CD4-positive, alpha-beta T cell treated with Interleukin-17A for 1 hour (primary cell): Measurements from ENCODE around the gene ITGAE.
"Not testable (repeated sequence)": the region's sequence is repeated elsewhere in the genome, so short reads cannot be mapped to it uniquely, and the experiment has no call there.

Experiments used
- DNase-seq: peaks from one replicate; pipeline ENCODE4 v3.0.0-alpha.2; 2020

ITGAE gene

GRCh38 chr17:3759597-3760216, 41.3 kb downstream of the ITGAE start:
- DNase-seq: no peak

GRCh38 chr17:3755335-3756030, 45.5 kb downstream of the ITGAE start:
- no peak for DNase-seq

DNA sequence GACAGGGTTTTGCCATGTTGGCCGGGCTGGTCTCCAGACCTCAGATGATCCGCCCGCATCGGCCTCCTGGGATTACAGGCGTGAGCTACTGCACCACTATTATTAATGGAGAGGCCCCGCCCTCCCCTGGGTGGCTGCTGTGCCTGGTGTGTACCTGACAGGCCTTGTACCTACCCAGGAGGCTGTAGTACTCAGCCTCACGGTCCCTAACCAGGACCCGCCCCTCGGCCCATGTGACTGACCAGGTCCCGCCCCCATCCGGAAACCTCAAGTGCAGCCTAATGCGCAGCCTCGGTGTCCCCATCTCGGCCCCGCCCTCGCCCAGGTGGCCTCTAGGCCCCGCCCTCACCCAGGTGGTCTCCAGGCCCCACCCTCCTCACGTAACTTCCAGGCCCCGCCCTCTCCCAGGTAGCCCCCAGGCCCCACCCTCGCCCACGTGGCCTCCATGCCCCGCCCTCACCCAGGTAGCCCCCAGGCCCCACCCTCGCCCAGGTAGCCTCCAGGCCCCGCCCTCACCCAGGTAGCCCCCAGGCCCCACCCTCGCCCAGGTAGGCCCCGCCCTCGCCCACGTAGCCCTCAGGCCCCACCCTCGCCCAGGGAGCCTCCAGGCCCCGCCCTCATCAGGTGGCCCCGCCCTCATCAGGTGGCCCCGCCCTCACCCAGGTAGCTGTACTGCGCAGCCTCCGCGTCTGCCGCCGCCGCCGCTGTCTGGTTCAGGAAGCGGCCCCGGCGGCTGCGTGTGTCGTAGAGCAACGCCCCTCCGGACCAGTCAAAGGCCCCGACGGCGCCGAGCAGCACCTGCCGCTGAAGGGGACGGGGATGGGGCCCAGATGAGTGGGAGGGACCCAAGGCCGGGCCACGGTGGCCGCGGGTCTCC, 46.3 kb downstream of the ITGAE start:
- peak; percentile 87 for DNase-seq

GRCh38 chr17:3754066-3754457, 46.9 kb downstream of the ITGAE start:
- no peak for DNase-seq

GRCh38 chr17:3753624-3754023, 47.4 kb downstream of the ITGAE start:
- DNase-seq: no peak

DNA sequence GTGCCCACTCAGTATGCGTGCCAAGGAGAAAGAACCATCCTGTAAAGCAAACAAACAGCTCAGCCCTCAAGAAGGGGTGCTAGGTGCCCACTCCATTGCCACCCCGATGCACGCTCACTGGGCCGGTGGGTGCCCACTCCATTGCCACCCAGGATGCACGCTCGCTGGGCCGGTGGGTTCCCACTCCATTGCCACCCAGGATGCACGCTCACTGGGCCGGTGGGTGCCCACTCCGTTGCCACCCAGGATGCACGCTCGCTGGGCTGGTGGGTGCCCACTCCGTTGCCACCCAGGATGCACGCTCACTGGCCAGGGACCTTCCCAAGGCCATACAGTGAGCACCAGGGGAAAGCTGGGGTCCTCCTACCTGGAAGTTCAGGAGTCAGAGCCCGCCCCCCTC, 49.2 kb downstream of the ITGAE start:
- no peak for DNase-seq

GRCh38 chr17:3750926-3751325, 50.1 kb downstream of the ITGAE start:
- DNase-seq: peak; percentile 60

- DNase-seq: no peak
Measured at GRCh38 chr17:3750296-3750695, 50.7 kb downstream of the ITGAE start.

GRCh38 chr17:3748576-3748975, 52.4 kb downstream of the ITGAE start:
- DNase-seq: no peak

- no peak for DNase-seq
Measured at GRCh38 chr17:3747805-3748204, 53.2 kb downstream of the ITGAE start.

DNA sequence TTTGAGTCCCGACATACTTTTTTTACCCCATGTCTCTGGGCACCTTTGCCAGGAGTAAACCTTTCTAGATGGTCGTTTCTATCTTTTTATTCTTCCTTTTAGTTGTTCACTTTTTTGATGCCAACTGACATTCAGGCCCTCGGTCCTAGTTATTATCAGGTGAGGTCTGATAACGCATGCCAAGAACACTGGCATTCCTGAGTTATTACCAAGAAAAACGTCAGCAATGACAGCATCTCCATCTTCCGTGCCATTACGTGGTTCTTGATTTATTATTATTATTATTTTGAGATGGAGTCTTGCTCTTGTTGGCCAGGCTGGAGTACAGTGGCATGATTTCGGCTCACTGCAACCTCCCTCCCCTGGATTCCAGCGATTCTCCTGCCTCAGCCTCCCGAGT, 55.9 kb downstream of the ITGAE start:
- no peak for DNase-seq

- no peak for DNase-seq
Measured at GRCh38 chr17:3744014-3744413, 57.0 kb downstream of the ITGAE start.

GRCh38 chr17:3740611-3741073, 60.3 kb downstream of the ITGAE start:
- DNase-seq: peak; percentile 72

DNA sequence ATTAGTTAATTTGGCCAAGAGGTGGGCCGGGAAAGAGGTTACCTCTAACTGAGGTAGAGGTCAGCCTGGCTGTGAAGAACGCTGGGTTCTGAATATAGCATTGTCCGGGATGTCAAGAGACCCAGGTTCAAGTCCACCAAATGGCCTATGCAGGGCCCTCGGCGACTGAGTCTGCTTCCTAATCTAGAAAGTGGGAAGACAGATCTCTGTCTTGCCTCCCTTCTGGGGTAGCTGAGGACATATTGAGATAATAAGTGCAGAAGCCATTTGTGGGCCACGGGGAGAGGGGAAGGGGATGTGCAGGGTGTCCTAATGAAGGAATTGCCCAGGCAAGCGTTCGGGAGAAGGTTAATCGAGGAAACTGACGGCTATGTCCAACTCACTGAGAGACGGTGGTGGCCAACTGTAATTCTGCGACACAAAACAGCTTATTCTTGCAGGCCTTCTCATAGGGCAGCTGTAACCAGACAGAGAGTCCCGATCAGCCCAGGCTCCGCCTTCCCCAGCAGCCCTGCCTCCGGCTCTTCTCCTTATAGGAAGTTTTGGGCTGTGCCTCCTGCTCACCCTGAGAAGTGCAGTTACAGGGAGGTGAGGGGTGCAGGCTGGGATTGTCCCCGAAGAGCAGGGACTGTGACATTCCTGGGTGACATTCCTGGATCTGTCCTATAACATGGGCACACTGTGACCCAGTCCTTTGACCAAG, 61.4 kb downstream of the ITGAE start:
- no peak for DNase-seq

DNA sequence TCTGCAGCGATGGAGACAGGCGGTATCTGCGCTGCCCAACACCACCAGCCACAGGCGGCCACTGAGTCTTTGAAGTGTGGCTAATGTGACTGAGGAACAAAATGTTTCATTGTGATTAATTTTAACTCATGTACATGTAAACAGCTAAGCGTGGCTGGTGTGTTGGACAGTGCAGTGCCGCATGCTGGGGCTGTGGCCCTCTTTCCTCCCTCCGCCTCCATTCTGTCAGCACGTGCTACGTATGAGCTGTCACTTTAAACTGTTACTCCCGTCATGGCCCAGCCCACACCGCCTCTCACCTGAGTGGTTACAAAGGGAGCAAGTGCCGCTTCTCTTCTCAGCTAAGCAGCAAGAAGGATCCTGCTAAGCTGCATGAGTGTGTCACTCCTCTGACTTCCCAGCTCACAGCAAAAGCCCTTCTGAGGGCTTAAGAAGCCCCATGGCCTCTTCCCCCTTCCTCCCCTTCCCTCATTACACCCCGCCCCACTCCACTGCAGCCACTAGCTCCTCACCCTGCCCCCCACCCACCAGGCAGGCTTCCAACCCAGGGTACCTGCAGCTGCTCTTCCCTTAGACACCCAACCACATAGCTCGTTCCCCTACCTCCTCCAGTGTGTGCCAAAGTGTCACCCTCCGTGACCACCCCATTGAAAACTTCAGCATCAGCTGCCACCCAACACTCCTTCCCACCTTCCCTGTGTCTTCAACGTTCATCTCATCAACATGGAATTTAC, 62.3 kb downstream of the ITGAE start:
- DNase-seq: peak; percentile 59

- DNase-seq: no peak
Measured at GRCh38 chr17:3735515-3735914, 65.5 kb downstream of the ITGAE start.

GRCh38 chr17:3734911-3735276, 66.1 kb downstream of the ITGAE start:
- DNase-seq: not testable (repeated sequence)

DNA sequence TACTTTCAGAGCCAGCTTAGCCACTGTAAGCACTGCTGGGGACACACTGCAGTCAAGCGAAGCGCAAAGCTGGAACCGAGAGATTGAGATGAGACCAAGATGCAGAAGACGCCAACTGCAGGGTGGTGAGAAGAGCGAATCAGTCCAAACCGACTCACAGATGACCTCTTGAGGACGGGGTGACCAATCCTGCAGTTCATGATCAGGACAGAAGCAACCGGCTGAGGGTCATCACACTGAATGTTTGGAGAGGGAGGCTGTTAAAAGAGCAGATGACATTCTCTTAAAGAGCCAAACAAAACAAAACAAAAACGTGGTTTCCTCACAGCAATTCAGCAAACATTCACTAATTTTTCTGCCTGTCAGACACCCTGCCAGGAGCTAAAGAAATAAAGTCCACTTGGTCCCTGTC, 68.8 kb downstream of the ITGAE start:
- no peak for DNase-seq

DNA sequence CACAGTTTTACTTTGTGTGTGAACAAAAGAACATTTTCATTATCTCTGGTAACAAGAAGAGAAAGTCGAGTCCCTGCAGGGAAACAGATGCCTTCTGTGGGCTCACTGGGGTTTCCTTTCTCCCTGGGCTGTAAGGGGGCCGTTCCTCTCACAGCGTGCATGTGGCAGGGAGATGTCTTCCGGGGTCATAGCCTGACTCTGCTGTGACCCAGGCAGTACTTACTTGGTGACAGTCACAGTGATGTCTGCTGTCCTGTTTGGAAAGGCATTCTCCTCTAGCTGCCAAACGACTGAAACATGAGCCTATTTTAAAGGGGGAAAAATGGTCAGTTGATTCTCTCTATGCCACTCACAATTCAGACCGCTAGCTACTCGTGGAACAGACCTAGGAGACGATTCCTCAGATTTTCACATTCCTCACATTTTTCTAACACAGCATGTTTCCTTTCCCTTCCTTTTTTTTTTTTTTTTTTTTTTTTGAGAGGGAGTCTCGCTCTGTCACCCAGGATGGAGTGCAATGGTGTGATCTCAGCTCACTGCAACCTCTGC, 70.0 kb downstream of the ITGAE start:
- DNase-seq: no peak

- DNase-seq: no peak
Measured at GRCh38 chr17:3729881-3730280, 71.1 kb downstream of the ITGAE start.

DNA sequence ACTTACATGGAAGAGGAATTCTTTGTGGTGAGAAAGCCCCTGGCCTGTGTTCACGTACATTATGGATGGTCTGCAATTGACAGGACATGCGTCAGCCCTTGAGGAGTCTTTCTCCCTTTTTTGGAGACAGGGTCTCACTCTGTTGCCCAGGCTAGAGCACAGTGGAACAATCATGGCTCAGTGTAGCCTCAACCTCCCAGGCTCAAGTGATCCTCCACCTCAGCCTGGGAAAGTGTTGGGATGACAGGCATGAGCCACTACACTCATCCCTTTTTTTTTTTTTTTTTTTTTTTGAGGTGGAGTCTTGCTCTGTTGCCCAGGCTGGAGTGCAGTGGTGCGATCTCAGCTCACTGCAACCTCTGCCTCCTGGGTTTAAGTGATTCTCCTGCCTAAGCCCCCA, 72.9 kb downstream of the ITGAE start:
- not testable (repeated sequence) for DNase-seq

GRCh38 chr17:3727041-3727440, 73.9 kb downstream of the ITGAE start:
- DNase-seq: no peak
